Testis (tissue), 3 donors: ENCODE results near the gene ADM2. TPM values are rescaled to one million over a fixed set of nuclear protein-coding genes. Genes with fewer than 3 reads are reported as not detected.

Source experiments
- DNase-seq: peaks from one replicate; pipeline ENCODE4 v3.0.0-alpha.2; 2019
- H3K27ac ChIP-seq, 2 donors: fragments of 200-600 bp; sonication (generic); one replicate each; pipeline ENCODE4 v1.5.1; 2019
- H3K27me3 ChIP-seq: fragments of 200-600 bp; sonication (generic); one replicate; pipeline ENCODE4 v1.5.1; 2019
- H3K36me3 ChIP-seq: fragments of 200-600 bp; sonication (generic); one replicate; pipeline ENCODE4 v1.5.1; 2017; ENCODE audit warnings: low read depth; ENCODE audit errors: missing control alignments
- H3K4me1 ChIP-seq: fragments of 200-600 bp; sonication (generic); one replicate; pipeline ENCODE4 v1.5.1; 2019
- H3K4me3 ChIP-seq, 2 donors: fragments of 200-600 bp; sonication (generic); one replicate each; pipeline ENCODE4 v1.5.1; 2017 to 2019
- H3K9me3 ChIP-seq: fragments of 200-600 bp; sonication (generic); one replicate; pipeline ENCODE4 v1.5.1; 2017
- CTCF ChIP-seq, 3 experiments: fragments of 450-650 bp in 2 of 3; fragments of 200-600 bp in 1 of 3; sonication (generic) in 1 of 3; IDR thresholded peaks; one replicate each; pipeline ENCODE4 v1.5.1; 2016 to 2019; ENCODE audit warnings: antibody characterized with exemption in 3 of 3, mild to moderate bottlenecking in 2 of 3, moderate library complexity in 1 of 3
- POLR2A ChIP-seq: fragments of 450-650 bp; IDR thresholded peaks from one replicate; pipeline ENCODE4 v1.6.1; 2017; ENCODE audit warnings: antibody characterized with exemption, mild to moderate bottlenecking, moderate library complexity
- WGBS, 2 donors: methylation state at CpG; one replicate each; pipeline ENCODE4 v1.1.5; 2018; 5-methylcytosine and 5-hydroxymethylcytosine counted together
- intact Hi-C: fragments of 100-400 bp; cut with DNase I; formaldehyde crosslinking; loops from one replicate; pipeline ENCODE4 v1.15.1; 2023; ENCODE audit warnings: low total_unique reads
- polyA plus RNA-seq: library from polyadenylated mRNA; stranded (reverse); fragments of 350-450 nt; fragmentation: Illumina TruSeq; extraction: RNeasy Lipid Tissue Mini Kit (QIAGEN cat#74804); gene quantifications from one replicate; pipeline ENCODE4 v1.2.3, GENCODE V29; 2014; ENCODE audit warnings: low read depth, low replicate concordance; ENCODE audit not compliant: insufficient read depth
- total RNA-seq, 2 donors: library from RNA; depleted of rRNA; stranded (reverse); fragments of >200 nt; gene quantifications; one replicate each; pipeline ENCODE4 v1.2.3, GENCODE V29; 2016

The ADM2 gene
- total and polyA plus RNA-seq, 3 donors from 2014 or later: 0.99 to 1.9 (median 1.0) TPM

GRCh38 chr22:50525858-50526107 is 44.4 kb downstream of the ADM2 start:
- no peaks in the 10 kb centered on the region for H3K27me3 ChIP-seq
- peak overlapping the region; percentile 73 to 81 for H3K4me3 ChIP-seq
- intact Hi-C loops: no loop called here
- no CpG with 5 or more reads among the region's 33 CpGs for WGBS, 2 donors
- H3K4me1 ChIP-seq: peaks cover 24% of the 10 kb centered on the region
- no peaks in the 10 kb centered on the region for H3K9me3 ChIP-seq
- TF ChIP-seq CTCF (IDR thresholded peaks at IDR 0.05) (no peak), POLR2A (no peak)
- peak overlapping the region; percentile 62 to 87 for H3K27ac ChIP-seq
- H3K36me3 ChIP-seq: no peaks in the 10 kb centered on the region
- DNase-seq: no peak

GRCh38 chr22:50526108-50526833 is 44.9 kb downstream of the ADM2 start:
- Histone ChIP-seq H3K27ac (peak overlapping the region; percentile 62 to 87), H3K4me1 (peaks cover 25% of the 10 kb centered on the region), H3K9me3 (no peaks in the 10 kb centered on the region), H3K27me3 (no peaks in the 10 kb centered on the region), H3K4me3 (peak overlapping the region; percentile 73 to 81), H3K36me3 (no peaks in the 10 kb centered on the region)
- peak; percentile 70 for DNase-seq
- intact Hi-C loops: no loop called here
- WGBS, 2 donors: 4 to 16% methylated on average over 6 to 44 of the region's 77 CpGs
- TF ChIP-seq POLR2A: no peak
- peak; percentile 23 to 68 (median 63) for TF ChIP-seq CTCF (IDR thresholded peaks at IDR 0.05)

GRCh38 chr22:50526834-50527801 is 45.8 kb downstream of the ADM2 start:
- peaks cover 29% of the 10 kb centered on the region for H3K4me1 ChIP-seq
- H3K27ac ChIP-seq: peak overlapping the region in 1 of 2 donors; percentile 87
- TF ChIP-seq CTCF (IDR thresholded peaks at IDR 0.05): no peak
- no peak for TF ChIP-seq POLR2A
- no peaks in the 10 kb centered on the region for H3K36me3 ChIP-seq
- no peak for DNase-seq
- H3K27me3 ChIP-seq: no peaks in the 10 kb centered on the region
- intact Hi-C loops: no loop called here
- no peaks in the 10 kb centered on the region for H3K9me3 ChIP-seq
- 36 to 53% methylated on average over 27 to 28 of the region's 29 CpGs for WGBS, 2 donors
- H3K4me3 ChIP-seq: peak overlapping the region; percentile 73 to 81

GRCh38 chr22:50527921-50528681 is 46.8 kb downstream of the ADM2 start:
- no peak for DNase-seq
- no peaks in the 10 kb centered on the region for H3K27me3 ChIP-seq
- H3K9me3 ChIP-seq: no peaks in the 10 kb centered on the region
- 76 to 87% methylated on average over 16 to 17 of the region's 18 CpGs for WGBS, 2 donors
- no peak overlapping the region for H3K27ac ChIP-seq
- peaks cover 31% of the 10 kb centered on the region for H3K4me1 ChIP-seq
- TF ChIP-seq CTCF (IDR thresholded peaks at IDR 0.05) (no peak), POLR2A (no peak)
- no peaks in the 10 kb centered on the region for H3K36me3 ChIP-seq
- intact Hi-C loops: no loop called here
- H3K4me3 ChIP-seq: no peak overlapping the region
